Neural cell (in vitro differentiated cells): ENCODE data around the gene ADGRA1. TPM values are rescaled to one million over a fixed set of nuclear protein-coding genes. Genes with fewer than 3 reads are reported as not detected.

Experiments used
- H2AFZ ChIP-seq: fragments of 200-600, 300-800 bp; sonication (generic), shearing (Covaris generic); 2 replicates; pipeline ENCODE4 v1.6.0; 2014; ENCODE audit warnings: low read depth, mild to moderate bottlenecking, antibody characterized with exemption, low read length, moderate library complexity
- H3F3A ChIP-seq: fragments of 200-600 bp; shearing (Covaris generic); 2 replicates; pipeline ENCODE4 v1.6.1; 2016; ENCODE audit warnings: mild to moderate bottlenecking, moderate library complexity, mixed read lengths, antibody characterized with exemption, low read length; ENCODE audit not compliant: insufficient read depth, poor library complexity, severe bottlenecking
- H3K27ac ChIP-seq: fragments of 200-600, 300-800 bp; sonication (generic), shearing (Covaris generic); 2 replicates; pipeline ENCODE4 v1.5.1; 2014; ENCODE audit warnings: mild to moderate bottlenecking, low read length, moderate library complexity
- H3K27me3 ChIP-seq: fragments of 300-800, 200-600 bp; sonication (generic), shearing (Covaris generic); 2 replicates; pipeline ENCODE4 v1.6.0; 2014; ENCODE audit warnings: mild to moderate bottlenecking, low read depth, low read length, moderate library complexity; ENCODE audit not compliant: insufficient read depth
- H3K36me3 ChIP-seq: fragments of 300-800, 200-600 bp; sonication (generic), shearing (Covaris generic); 2 replicates; pipeline ENCODE4 v1.5.1; 2014; ENCODE audit warnings: mild to moderate bottlenecking, antibody characterized with exemption, low read length, moderate library complexity; ENCODE audit not compliant: insufficient read depth
- H3K4me2 ChIP-seq: fragments of 300-800, 200-600 bp; sonication (generic), shearing (Covaris generic); 2 replicates; pipeline ENCODE4 v1.6.0; 2014; ENCODE audit warnings: mild to moderate bottlenecking, low read length
- H3K4me3 ChIP-seq: fragments of 300-800, 200-600 bp; sonication (generic), shearing (Covaris generic); 2 replicates; pipeline ENCODE4 v1.5.1; 2014; ENCODE audit warnings: mild to moderate bottlenecking, low read length, moderate library complexity
- H3K79me2 ChIP-seq: fragments of 200-600 bp; shearing (Covaris generic); replicated peaks from 2 replicates; pipeline ENCODE4 v1.6.0; 2014; ENCODE audit warnings: mild to moderate bottlenecking, low read length, moderate library complexity; ENCODE audit not compliant: insufficient read depth
- H3K9ac ChIP-seq: fragments of 300-800, 200-600 bp; sonication (generic), shearing (Covaris generic); 2 replicates; pipeline ENCODE4 v1.6.1; 2016; ENCODE audit warnings: mild to moderate bottlenecking, low read length, mixed read lengths
- H3K9me2 ChIP-seq: fragments of 200-600 bp; shearing (Covaris generic); 2 replicates; pipeline ENCODE4 v1.6.1; 2016; ENCODE audit warnings: mild to moderate bottlenecking, low read length, mixed read lengths; ENCODE audit not compliant: insufficient read depth
- H3K9me3 ChIP-seq: fragments of 200-600, 300-800 bp; sonication (generic), shearing (Covaris generic); 2 replicates; pipeline ENCODE4 v1.6.1; 2016; ENCODE audit warnings: mild to moderate bottlenecking, mixed run types, low read length, moderate library complexity, mixed read lengths
- H4K20me1 ChIP-seq: fragments of 200-600 bp; shearing (Covaris generic); 2 replicates; pipeline ENCODE4 v1.6.1; 2016; ENCODE audit warnings: mild to moderate bottlenecking, mixed run types; ENCODE audit not compliant: insufficient read depth
- CTCF ChIP-seq: fragments of 450-650 bp; IDR thresholded peaks from 2 replicates; pipeline ENCODE4 v1.5.1; 2014; ENCODE audit warnings: antibody characterized with exemption, mild to moderate bottlenecking, moderate library complexity; ENCODE audit not compliant: poor library complexity, severe bottlenecking
- EP300 ChIP-seq: fragments of 450-650 bp; conservative IDR thresholded peaks from 2 replicates; pipeline ENCODE4 v1.6.1; 2014; ENCODE audit warnings: antibody characterized with exemption, mild to moderate bottlenecking, moderate library complexity; ENCODE audit not compliant: poor library complexity, severe bottlenecking
- EZH2 ChIP-seq: fragments of 200-600, 300-800 bp; shearing (Covaris generic), sonication (generic); IDR thresholded peaks from 2 replicates; pipeline ENCODE4 v1.6.1; 2014; ENCODE audit warnings: antibody characterized with exemption, low read length, borderline replicate concordance, mild to moderate bottlenecking; ENCODE audit not compliant: insufficient read depth, poor library complexity, severe bottlenecking
- MXI1 ChIP-seq: fragments of 450-650 bp; conservative IDR thresholded peaks from 2 replicates; pipeline ENCODE4 v1.6.1; 2014; ENCODE audit warnings: antibody characterized with exemption, mild to moderate bottlenecking; ENCODE audit not compliant: poor library complexity, severe bottlenecking
- POLR2AphosphoS5 ChIP-seq: IDR thresholded peaks from 2 replicates; pipeline ENCODE4 v1.6.1; 2012
- RAD21 ChIP-seq: fragments of 450-650 bp; conservative IDR thresholded peaks from 2 replicates; pipeline ENCODE4 v1.6.1; 2014; ENCODE audit warnings: antibody characterized with exemption, mild to moderate bottlenecking, moderate library complexity
- SMC3 ChIP-seq: fragments of 450-650 bp; conservative IDR thresholded peaks from 2 replicates; pipeline ENCODE4 v1.6.1; 2014; ENCODE audit warnings: antibody characterized with exemption, mild to moderate bottlenecking, moderate library complexity; ENCODE audit not compliant: poor library complexity
- TAF1 ChIP-seq: IDR thresholded peaks from 2 replicates; pipeline ENCODE4 v1.6.1; 2012; ENCODE audit warnings: low read depth
- polyA plus RNA-seq: library from polyadenylated mRNA; depleted of rRNA; stranded (reverse); fragments of >200 nt; gene quantifications from 2 replicates; pipeline ENCODE4 v1.2.3, GENCODE V29; 2014
- TF ChIP-seq, protein P1 (sequence below): IDR thresholded peaks from 2 replicates; pipeline ENCODE4 v1.6.1; 2012; ENCODE audit warnings: borderline replicate concordance

Gene ADGRA1
- polyA plus RNA-seq, 1 donor from 2014 or later, result 2.2 TPM

DNA sequence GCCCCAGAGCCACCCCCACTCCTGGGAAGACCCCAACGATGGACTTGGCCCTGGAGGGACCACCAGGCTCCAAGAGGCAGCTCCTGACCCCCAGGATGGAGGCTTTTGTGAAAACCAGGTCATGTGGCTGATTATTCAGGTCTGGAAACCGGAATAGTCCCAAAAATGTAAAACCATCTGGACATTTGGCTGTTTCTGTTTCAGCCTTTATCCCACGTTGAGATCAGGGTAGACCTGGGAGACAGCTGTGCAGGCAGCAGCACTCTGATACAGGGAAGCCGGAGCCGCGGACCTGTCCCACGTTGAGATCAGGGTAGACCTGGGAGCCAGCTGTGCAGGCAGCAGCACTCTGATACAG lies 7.1 kb upstream of the ADGRA1 start:
- Histone ChIP-seq H3F3A (no peaks in the 10 kb centered on the region), H3K9me2 (no peaks in the 10 kb centered on the region), H3K4me2 (no peak overlapping the region), H3K4me3 (no peak overlapping the region), H3K27ac (no peak overlapping the region), H3K79me2 (no peaks in the 10 kb centered on the region), H3K27me3 (no peaks in the 10 kb centered on the region), H3K9ac (no peak overlapping the region), H3K9me3 (no peaks in the 10 kb centered on the region), H3K36me3 (no peaks in the 10 kb centered on the region), H4K20me1 (no peaks in the 10 kb centered on the region), H2AFZ (no peak overlapping the region)
- TF ChIP-seq, protein P1, sequence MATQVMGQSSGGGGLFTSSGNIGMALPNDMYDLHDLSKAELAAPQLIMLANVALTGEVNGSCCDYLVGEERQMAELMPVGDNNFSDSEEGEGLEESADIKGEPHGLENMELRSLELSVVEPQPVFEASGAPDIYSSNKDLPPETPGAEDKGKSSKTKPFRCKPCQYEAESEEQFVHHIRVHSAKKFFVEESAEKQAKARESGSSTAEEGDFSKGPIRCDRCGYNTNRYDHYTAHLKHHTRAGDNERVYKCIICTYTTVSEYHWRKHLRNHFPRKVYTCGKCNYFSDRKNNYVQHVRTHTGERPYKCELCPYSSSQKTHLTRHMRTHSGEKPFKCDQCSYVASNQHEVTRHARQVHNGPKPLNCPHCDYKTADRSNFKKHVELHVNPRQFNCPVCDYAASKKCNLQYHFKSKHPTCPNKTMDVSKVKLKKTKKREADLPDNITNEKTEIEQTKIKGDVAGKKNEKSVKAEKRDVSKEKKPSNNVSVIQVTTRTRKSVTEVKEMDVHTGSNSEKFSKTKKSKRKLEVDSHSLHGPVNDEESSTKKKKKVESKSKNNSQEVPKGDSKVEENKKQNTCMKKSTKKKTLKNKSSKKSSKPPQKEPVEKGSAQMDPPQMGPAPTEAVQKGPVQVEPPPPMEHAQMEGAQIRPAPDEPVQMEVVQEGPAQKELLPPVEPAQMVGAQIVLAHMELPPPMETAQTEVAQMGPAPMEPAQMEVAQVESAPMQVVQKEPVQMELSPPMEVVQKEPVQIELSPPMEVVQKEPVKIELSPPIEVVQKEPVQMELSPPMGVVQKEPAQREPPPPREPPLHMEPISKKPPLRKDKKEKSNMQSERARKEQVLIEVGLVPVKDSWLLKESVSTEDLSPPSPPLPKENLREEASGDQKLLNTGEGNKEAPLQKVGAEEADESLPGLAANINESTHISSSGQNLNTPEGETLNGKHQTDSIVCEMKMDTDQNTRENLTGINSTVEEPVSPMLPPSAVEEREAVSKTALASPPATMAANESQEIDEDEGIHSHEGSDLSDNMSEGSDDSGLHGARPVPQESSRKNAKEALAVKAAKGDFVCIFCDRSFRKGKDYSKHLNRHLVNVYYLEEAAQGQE, result no peak
- TF ChIP-seq SMC3 (no peak), CTCF (no peak), MXI1 (no peak), EP300 (no peak), RAD21 (no peak), EZH2 (no peak), TAF1 (no peak), POLR2AphosphoS5 (no peak)

DNA sequence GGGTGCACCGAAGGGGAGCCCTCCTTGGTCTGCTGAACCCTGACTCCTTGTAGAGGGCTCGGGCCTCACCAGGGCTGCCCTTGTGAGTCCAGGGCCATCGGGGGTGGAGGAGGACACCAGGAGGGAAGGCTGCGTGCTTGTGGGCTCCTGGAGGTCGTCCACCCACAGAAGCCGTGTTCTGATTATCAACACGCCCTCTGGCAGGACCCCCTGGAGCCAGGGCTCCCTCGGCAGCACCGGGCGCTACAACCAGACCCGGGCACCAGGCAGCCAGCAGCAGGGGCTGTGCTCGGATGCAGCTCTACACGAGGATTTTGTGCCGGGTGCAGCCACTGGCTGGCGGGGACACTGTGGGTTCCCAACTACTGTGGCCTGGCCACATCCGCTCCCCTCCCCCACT lies 6.1 kb upstream of the ADGRA1 start:
- Histone ChIP-seq H3K9me2 (no peaks in the 10 kb centered on the region), H4K20me1 (no peaks in the 10 kb centered on the region), H3K79me2 (no peaks in the 10 kb centered on the region), H3K9ac (no peak overlapping the region), H3K27ac (no peak overlapping the region), H3K36me3 (no peaks in the 10 kb centered on the region), H3K4me3 (no peak overlapping the region), H2AFZ (no peak overlapping the region), H3F3A (no peaks in the 10 kb centered on the region), H3K27me3 (no peaks in the 10 kb centered on the region), H3K9me3 (no peaks in the 10 kb centered on the region), H3K4me2 (no peak overlapping the region)
- TF ChIP-seq TAF1 (no peak), CTCF (no peak), MXI1 (no peak), EZH2 (no peak), EP300 (no peak), SMC3 (no peak)
